ENCODE results near the gene SLIT3. TPM values are rescaled to one million over a fixed set of nuclear protein-coding genes. Genes with fewer than 3 reads are reported as not detected.

The SLIT3 gene
- polyA plus RNA-seq, 1 of the 3 experiments (the other 2 are of a cell fraction) = 119 TPM

GRCh38 chr5:168724227-168724626 lies 576.7 kb downstream of the SLIT3 start:
- no peaks in the 10 kb centered on the region for H3K9me3 ChIP-seq
- peaks cover 34 to 62% of the 10 kb centered on the region in 2 experiments for H3K36me3 ChIP-seq (replicated peaks in 1 of 2; ENCODE audit: control insufficient read depth in 1 of 2, insufficient read depth in 2 of 2, low read length in 1 of 2)
- peaks cover 0 to 9% of the 10 kb centered on the region in 2 experiments; a peak in 1 of 4 replicates for H3K4me1 ChIP-seq (ENCODE audit: control insufficient read depth in 1 of 2, insufficient read depth in 2 of 2, low read depth in 1 of 2, low read length in 1 of 2)
- 91% methylated on average over 5 of the region's 5 CpGs for WGBS (ENCODE audit: low lambda C conversion rate)
- no peaks in the 10 kb centered on the region for H3K27me3 ChIP-seq (ENCODE audit: insufficient read depth)
- no peak overlapping the region for H3K9ac ChIP-seq
- no peaks in the 10 kb centered on the region for H4K20me1 ChIP-seq (ENCODE audit: insufficient read depth)
- ChIA-PET CTCF (interaction anchor here (1.6 kb wide), 1 partner anchor 17 kb away, joined by 4 read pairs; no protein-coding TSS in a partner anchor), POLR2A (no interaction called here)
- DNase-seq = no peak
- H2AFZ ChIP-seq (ENCODE audit: low read depth) = no peak overlapping the region
- peak overlapping the region in 1 of 2 experiments; percentile 30; a peak in 1 of 4 replicates for H3K27ac ChIP-seq (ENCODE audit: low read depth in 2 of 2, low read length in 1 of 2)
- no peaks in the 10 kb centered on the region for H3K9me2 ChIP-seq
- TF ChIP-seq PBX3 (IDR thresholded peaks at IDR 0.05) (no peak), ELF1 (IDR thresholded peaks at IDR 0.05) (no peak), MXI1 (IDR thresholded peaks at IDR 0.05; ENCODE audit: low read depth, low read length) (no peak), TAF1 (IDR thresholded peaks at IDR 0.05; ENCODE audit: borderline replicate concordance, low read depth, low read length) (no peak), SMC3 (IDR thresholded peaks at IDR 0.05; ENCODE audit: low read depth, low read length) (no peak), NRF1 (IDR thresholded peaks at IDR 0.05; ENCODE audit: low read depth, low read length) (no peak), REST (IDR thresholded peaks at IDR 0.05; ENCODE audit: low read depth, low read length) (no peak), MEF2A (IDR thresholded peaks at IDR 0.05; ENCODE audit: borderline replicate concordance, low read depth) (no peak), TEAD4 (IDR thresholded peaks at IDR 0.05; ENCODE audit: borderline replicate concordance, insufficient read depth) (no peak), FOXJ3 (CRISPR knock-in tag; IDR thresholded peaks at IDR 0.05) (no peak), ZBTB33 (IDR thresholded peaks at IDR 0.05; ENCODE audit: borderline replicate concordance, low read depth) (no peak), EZH2phosphoT487 (IDR thresholded peaks at IDR 0.05; ENCODE audit: borderline replicate concordance, low read depth) (no peak), SIN3A (IDR thresholded peaks at IDR 0.05; ENCODE audit: borderline replicate concordance, low read depth, low read length) (no peak), JUND (IDR thresholded peaks at IDR 0.05) (no peak), POLR2AphosphoS5 (IDR thresholded peaks at IDR 0.05; ENCODE audit: low read depth, low read length) (no peak), TCF12 (IDR thresholded peaks at IDR 0.05) (no peak), IRF3 (IDR thresholded peaks at IDR 0.05; ENCODE audit: low read depth, low read length) (no peak)
- no peak overlapping the region for H3K4me3 ChIP-seq (ENCODE audit: low read depth in 2 of 2, low read length in 1 of 2)
- H3F3A ChIP-seq (replicated peaks; ENCODE audit: insufficient read depth) = no peaks in the 10 kb centered on the region
- H3K4me2 ChIP-seq = no peak overlapping the region
- H3K79me2 ChIP-seq (ENCODE audit: insufficient read depth) = no peaks in the 10 kb centered on the region

Data from SK-N-SH (cell line).